Measurements from ENCODE around the gene RAB11FIP3.
"Not testable (repeated sequence)": the region's sequence is repeated elsewhere in the genome, so short reads cannot be mapped to it uniquely, and the experiment has no call there.

The RAB11FIP3 gene

DNA sequence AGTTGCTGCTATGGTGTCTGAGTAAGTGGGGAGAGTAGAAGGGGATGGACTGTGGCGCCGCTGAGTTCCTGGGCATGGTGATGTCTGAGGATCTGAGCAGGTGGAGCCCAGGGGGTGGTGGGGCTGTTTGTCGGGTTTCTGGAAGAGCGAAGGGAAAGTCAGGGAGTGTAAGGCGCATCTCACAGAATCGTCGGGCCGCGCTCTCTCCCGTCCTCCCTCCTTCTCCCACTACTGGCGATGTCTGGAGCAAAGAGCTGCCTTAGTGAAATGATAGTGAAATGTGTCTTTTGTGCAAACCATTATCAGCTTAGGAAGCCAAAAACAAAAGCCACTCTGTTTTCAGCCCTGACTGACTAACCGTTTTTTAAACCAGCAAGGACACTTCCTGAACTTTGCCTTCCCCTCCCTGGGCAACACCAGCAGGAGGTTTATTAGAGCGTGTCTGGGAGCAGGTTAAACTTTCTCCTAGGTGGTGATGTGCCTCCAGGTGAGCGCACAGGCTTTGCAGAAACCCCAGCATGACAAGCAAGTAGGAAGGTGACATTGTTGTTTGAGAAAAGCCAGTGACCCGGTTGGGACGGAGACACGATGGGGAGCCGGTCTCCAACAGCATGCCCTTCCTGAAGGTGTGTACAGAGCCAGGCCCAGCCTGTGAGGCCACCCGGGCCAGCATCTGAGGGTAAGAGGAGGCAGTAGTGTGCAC lies 49.1 kb downstream of the RAB11FIP3 start:
- H3K9me3 ChIP-seq (replicated peaks; ENCODE audit: low read length): no peaks in the 10 kb centered on the region
- H3K9ac ChIP-seq (ENCODE audit: low read depth, low read length): no peak overlapping the region
- no peak overlapping the region for H3K4me3 ChIP-seq (ENCODE audit: low read length)
- no peak overlapping the region for H3K4me2 ChIP-seq (ENCODE audit: low read length)
- peaks cover 22% of the 10 kb centered on the region for H3K36me3 ChIP-seq (ENCODE audit: insufficient read depth, low read length)
- peaks cover 31% of the 10 kb centered on the region for H3K4me1 ChIP-seq (ENCODE audit: control insufficient read depth, insufficient read depth, low read length)
- H3K27me3 ChIP-seq (ENCODE audit: control insufficient read depth, insufficient read depth, low read length): no peaks in the 10 kb centered on the region

DNA sequence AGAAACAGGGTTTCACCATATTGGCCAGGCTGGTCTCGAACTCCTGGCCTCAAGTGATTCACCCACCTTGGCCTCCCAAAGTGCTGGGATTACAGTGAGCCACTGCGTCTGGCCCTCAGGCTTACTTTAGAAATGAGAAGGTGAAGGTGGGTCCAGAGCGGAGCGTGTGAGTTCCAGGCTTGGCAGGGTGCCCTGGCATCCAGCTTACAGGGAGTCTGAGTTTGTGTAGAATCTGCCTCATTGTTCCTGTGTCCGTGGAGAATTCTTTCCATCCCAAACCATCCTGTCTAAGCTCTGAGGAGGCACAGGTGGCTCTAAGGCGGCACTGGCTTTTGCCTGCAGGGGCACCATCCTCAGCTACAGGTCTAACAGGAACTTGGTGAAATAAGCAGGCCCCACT lies 50.6 kb downstream of the RAB11FIP3 start:
- Histone ChIP-seq H3K36me3 (ENCODE audit: insufficient read depth, low read length) (peaks cover 22% of the 10 kb centered on the region), H3K4me3 (ENCODE audit: low read length) (no peak overlapping the region), H3K4me1 (ENCODE audit: control insufficient read depth, insufficient read depth, low read length) (peaks cover 27% of the 10 kb centered on the region), H3K27me3 (ENCODE audit: control insufficient read depth, insufficient read depth, low read length) (no peaks in the 10 kb centered on the region), H3K4me2 (ENCODE audit: low read length) (no peak overlapping the region), H3K9ac (ENCODE audit: low read depth, low read length) (no peak overlapping the region), H3K9me3 (replicated peaks; ENCODE audit: low read length) (no peaks in the 10 kb centered on the region)

- Histone ChIP-seq H3K4me2 (ENCODE audit: low read length) (no peak overlapping the region), H3K4me1 (ENCODE audit: control insufficient read depth, insufficient read depth, low read length) (peaks cover 12% of the 10 kb centered on the region), H3K27me3 (ENCODE audit: control insufficient read depth, insufficient read depth, low read length) (no peaks in the 10 kb centered on the region), H3K36me3 (ENCODE audit: insufficient read depth, low read length) (peaks cover 18% of the 10 kb centered on the region), H3K9me3 (replicated peaks; ENCODE audit: low read length) (no peaks in the 10 kb centered on the region), H3K4me3 (ENCODE audit: low read length) (no peak overlapping the region), H3K9ac (ENCODE audit: low read depth, low read length) (no peak overlapping the region)
Observed at GRCh38 chr16:477301-478157, 52.1 kb downstream of the RAB11FIP3 start.

- not testable (repeated sequence) for H3K4me2 ChIP-seq (ENCODE audit: low read length)
- H3K36me3 ChIP-seq (ENCODE audit: insufficient read depth, low read length): peaks cover 21% of the 10 kb centered on the region
Observed at GRCh38 chr16:478287-478686, 52.8 kb downstream of the RAB11FIP3 start.

GRCh38 chr16:482468-483185 lies 57.2 kb downstream of the RAB11FIP3 start:
- no peaks in the 10 kb centered on the region for H3K9me3 ChIP-seq (replicated peaks; ENCODE audit: low read length)
- no peak overlapping the region for H3K9ac ChIP-seq (ENCODE audit: low read depth, low read length)
- H3K4me3 ChIP-seq (ENCODE audit: low read length): no peak overlapping the region
- H3K27me3 ChIP-seq (ENCODE audit: control insufficient read depth, insufficient read depth, low read length): no peaks in the 10 kb centered on the region
- no peaks in the 10 kb centered on the region for H3K4me1 ChIP-seq (ENCODE audit: control insufficient read depth, insufficient read depth, low read length)
- no peak overlapping the region for H3K4me2 ChIP-seq (ENCODE audit: low read length)
- H3K36me3 ChIP-seq (ENCODE audit: insufficient read depth, low read length): peaks cover 17% of the 10 kb centered on the region

More at GRCh38 chr16:478287-478686, 52.8 kb downstream of the RAB11FIP3 start:
- H3K9ac ChIP-seq (ENCODE audit: low read depth, low read length); H3K4me3 ChIP-seq (ENCODE audit: low read length); H3K9me3 ChIP-seq (replicated peaks; ENCODE audit: low read length); H3K27me3 ChIP-seq (ENCODE audit: control insufficient read depth, insufficient read depth, low read length); H3K4me1 ChIP-seq (ENCODE audit: control insufficient read depth, insufficient read depth, low read length): not testable (repeated sequence)

DNA sequence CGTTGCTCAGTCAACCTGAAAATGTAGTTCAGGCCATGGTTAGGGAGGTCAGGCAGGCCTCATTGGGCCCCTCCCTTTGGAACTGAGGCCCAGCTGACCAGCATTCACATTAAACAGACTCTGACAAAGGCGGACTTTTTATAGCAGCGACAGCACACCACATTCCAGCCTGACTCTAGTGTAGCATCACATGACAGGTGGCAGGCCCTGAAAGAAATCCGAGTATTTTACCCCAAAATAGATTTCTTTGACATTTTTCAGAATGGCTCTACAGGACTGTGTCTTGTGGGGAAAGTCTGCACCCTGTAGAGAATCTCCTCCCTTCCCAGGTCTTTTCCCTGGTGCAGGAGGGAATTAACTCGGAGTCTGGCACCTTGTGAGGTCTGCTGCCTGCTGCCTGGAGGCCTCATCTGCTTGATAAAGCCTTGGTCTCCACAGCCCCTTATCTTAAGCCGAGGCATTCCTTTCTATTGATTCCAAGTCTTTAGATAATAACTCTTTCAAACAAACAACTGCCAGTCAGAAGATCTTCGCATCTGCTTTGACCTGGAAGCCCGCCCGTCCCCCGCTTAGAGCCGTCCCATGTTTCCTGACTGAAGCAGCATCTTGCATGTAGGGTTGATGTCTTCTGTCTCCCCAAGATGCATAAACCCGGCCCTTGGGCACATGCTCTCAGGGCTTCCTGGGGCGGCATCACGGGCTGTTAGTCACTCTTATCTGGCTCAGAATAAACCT lies 58.1 kb downstream of the RAB11FIP3 start:
- H3K36me3 ChIP-seq (ENCODE audit: insufficient read depth, low read length): peaks cover 18% of the 10 kb centered on the region

DNA sequence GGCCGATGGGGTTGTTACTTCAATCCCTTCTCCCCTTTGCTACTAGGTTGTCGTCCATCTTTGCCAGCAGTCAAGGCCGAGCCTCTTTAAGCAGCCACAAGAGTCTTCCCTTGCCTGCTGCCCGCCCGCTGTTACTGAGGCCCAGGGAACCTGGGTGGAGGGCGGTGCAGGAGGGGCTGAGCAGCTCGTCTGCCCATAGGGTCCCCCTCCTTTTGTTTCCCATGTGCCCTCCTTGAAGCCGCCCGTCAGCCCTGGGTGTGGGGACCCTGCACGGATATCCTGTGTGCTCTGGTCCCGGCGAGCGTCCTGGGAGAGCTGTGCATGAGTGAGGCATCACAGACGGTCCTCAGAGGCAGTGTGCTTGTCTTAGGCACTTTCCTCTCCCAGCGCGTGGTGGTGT lies 64.2 kb downstream of the RAB11FIP3 start:
- Histone ChIP-seq H3K9ac (ENCODE audit: low read depth, low read length) (no peak overlapping the region), H3K36me3 (ENCODE audit: insufficient read depth, low read length) (peaks cover 43% of the 10 kb centered on the region), H3K4me1 (ENCODE audit: control insufficient read depth, insufficient read depth, low read length) (no peaks in the 10 kb centered on the region), H3K4me3 (ENCODE audit: low read length) (no peak overlapping the region), H3K27me3 (ENCODE audit: control insufficient read depth, insufficient read depth, low read length) (no peaks in the 10 kb centered on the region), H3K4me2 (ENCODE audit: low read length) (no peak overlapping the region), H3K9me3 (replicated peaks; ENCODE audit: low read length) (no peaks in the 10 kb centered on the region)

More for the DNA sequence above, 58.1 kb downstream of the RAB11FIP3 start:
- Histone ChIP-seq H3K4me1 (ENCODE audit: control insufficient read depth, insufficient read depth, low read length) (no peaks in the 10 kb centered on the region), H3K4me3 (ENCODE audit: low read length) (no peak overlapping the region), H3K9ac (ENCODE audit: low read depth, low read length) (no peak overlapping the region), H3K27me3 (ENCODE audit: control insufficient read depth, insufficient read depth, low read length) (no peaks in the 10 kb centered on the region), H3K4me2 (ENCODE audit: low read length) (no peak overlapping the region), H3K9me3 (replicated peaks; ENCODE audit: low read length) (no peaks in the 10 kb centered on the region)

- H3K9me3 ChIP-seq (replicated peaks; ENCODE audit: low read length): no peaks in the 10 kb centered on the region
- peaks cover 39% of the 10 kb centered on the region for H3K36me3 ChIP-seq (ENCODE audit: insufficient read depth, low read length)
- no peaks in the 10 kb centered on the region for H3K4me1 ChIP-seq (ENCODE audit: control insufficient read depth, insufficient read depth, low read length)
- H3K9ac ChIP-seq (ENCODE audit: low read depth, low read length): no peak overlapping the region
- H3K27me3 ChIP-seq (ENCODE audit: control insufficient read depth, insufficient read depth, low read length): no peaks in the 10 kb centered on the region
- no peak overlapping the region for H3K4me3 ChIP-seq (ENCODE audit: low read length)
- H3K4me2 ChIP-seq (ENCODE audit: low read length): no peak overlapping the region
Observed at GRCh38 chr16:490768-491167, 65.3 kb downstream of the RAB11FIP3 start.

DNA sequence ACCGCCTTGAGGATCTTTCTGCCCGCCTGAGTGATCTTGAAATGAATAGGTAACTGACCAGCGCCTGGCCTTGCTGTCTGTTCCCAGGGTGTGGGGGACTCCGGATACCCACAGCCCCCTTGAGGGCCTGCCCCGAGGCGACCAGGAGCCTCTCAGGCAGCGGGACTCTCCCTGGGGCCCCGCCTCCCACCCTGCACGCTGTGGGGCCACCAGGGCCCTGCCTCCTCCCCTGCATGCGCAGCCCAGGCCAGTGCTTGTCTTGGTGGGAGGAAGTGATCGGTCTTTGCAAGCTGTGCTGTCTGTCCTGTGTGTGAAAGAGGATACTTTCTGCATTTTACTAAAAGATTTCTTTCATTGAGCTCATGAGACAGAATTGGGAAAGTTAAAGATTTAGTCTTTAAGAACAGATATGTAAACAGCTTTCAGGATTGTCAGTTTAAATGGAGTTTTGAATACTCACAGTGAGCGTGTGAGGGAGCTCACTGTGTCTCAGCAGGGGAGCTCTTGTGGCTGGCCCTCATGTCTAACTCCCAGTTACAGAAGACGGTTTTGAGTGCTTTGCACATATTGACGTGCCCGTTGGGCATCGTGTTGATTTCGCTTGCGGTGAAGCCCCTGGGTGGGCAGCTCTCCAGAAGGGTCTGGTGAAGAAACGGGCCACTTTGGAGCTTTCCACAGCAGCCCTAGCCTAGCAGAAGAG lies 65.9 kb downstream of the RAB11FIP3 start:
- no peak overlapping the region for H3K4me3 ChIP-seq (ENCODE audit: low read length)
- H3K36me3 ChIP-seq (ENCODE audit: insufficient read depth, low read length): peaks cover 43% of the 10 kb centered on the region
- H3K9ac ChIP-seq (ENCODE audit: low read depth, low read length): no peak overlapping the region
- no peak overlapping the region for H3K4me2 ChIP-seq (ENCODE audit: low read length)
- H3K4me1 ChIP-seq (ENCODE audit: control insufficient read depth, insufficient read depth, low read length): no peaks in the 10 kb centered on the region
- no peaks in the 10 kb centered on the region for H3K9me3 ChIP-seq (replicated peaks; ENCODE audit: low read length)
- H3K27me3 ChIP-seq (ENCODE audit: control insufficient read depth, insufficient read depth, low read length): no peaks in the 10 kb centered on the region

- no peaks in the 10 kb centered on the region for H3K27me3 ChIP-seq (ENCODE audit: control insufficient read depth, insufficient read depth, low read length)
- no peak overlapping the region for H3K4me2 ChIP-seq (ENCODE audit: low read length)
- peaks cover 46% of the 10 kb centered on the region for H3K36me3 ChIP-seq (ENCODE audit: insufficient read depth, low read length)
- no peaks in the 10 kb centered on the region for H3K9me3 ChIP-seq (replicated peaks; ENCODE audit: low read length)
- H3K4me3 ChIP-seq (ENCODE audit: low read length): no peak overlapping the region
- no peaks in the 10 kb centered on the region for H3K4me1 ChIP-seq (ENCODE audit: control insufficient read depth, insufficient read depth, low read length)
- no peak overlapping the region for H3K9ac ChIP-seq (ENCODE audit: low read depth, low read length)
Observed at GRCh38 chr16:492211-492875, 66.9 kb downstream of the RAB11FIP3 start.
